ENCODE data around the gene TNFAIP8.

The TNFAIP8 gene

DNA sequence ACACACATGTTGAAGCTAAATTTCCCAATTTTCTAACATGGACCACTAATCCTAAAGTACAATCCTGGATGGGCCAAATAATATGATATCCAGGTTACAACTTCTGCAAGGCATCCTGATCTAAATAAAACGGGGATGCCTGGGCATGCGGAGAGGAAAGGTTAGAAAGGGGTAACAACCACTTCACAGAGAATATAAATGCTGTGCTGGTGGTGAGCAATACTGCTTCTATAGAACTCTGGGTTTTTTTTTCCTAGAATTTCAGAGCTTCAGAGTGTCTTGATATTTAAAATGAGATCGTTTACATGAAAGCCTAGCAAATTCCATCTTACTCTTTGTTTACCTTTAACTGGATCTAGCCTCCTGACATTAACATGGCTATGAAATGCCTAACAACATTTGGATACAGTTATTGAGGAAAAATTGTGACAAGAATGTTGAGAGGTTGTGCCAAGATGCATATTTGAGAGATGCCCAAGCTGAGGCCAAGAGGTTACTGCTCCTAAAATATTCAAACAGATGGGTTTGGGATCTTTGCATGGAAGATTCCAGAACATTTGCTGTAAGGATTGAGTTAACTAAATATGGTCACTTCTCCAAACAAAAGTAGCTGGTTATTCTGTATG, 22.4 kb downstream of the TNFAIP8 start:
- FAIRE-seq (no peak), DNase-seq (ENCODE audit: insufficient read length, low spot score) (no peak)
- TF ChIP-seq, protein P1, sequence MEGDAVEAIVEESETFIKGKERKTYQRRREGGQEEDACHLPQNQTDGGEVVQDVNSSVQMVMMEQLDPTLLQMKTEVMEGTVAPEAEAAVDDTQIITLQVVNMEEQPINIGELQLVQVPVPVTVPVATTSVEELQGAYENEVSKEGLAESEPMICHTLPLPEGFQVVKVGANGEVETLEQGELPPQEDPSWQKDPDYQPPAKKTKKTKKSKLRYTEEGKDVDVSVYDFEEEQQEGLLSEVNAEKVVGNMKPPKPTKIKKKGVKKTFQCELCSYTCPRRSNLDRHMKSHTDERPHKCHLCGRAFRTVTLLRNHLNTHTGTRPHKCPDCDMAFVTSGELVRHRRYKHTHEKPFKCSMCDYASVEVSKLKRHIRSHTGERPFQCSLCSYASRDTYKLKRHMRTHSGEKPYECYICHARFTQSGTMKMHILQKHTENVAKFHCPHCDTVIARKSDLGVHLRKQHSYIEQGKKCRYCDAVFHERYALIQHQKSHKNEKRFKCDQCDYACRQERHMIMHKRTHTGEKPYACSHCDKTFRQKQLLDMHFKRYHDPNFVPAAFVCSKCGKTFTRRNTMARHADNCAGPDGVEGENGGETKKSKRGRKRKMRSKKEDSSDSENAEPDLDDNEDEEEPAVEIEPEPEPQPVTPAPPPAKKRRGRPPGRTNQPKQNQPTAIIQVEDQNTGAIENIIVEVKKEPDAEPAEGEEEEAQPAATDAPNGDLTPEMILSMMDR (IDR thresholded peaks at IDR 0.05; ENCODE audit: insufficient read depth, missing control alignments) = no peak

DNA sequence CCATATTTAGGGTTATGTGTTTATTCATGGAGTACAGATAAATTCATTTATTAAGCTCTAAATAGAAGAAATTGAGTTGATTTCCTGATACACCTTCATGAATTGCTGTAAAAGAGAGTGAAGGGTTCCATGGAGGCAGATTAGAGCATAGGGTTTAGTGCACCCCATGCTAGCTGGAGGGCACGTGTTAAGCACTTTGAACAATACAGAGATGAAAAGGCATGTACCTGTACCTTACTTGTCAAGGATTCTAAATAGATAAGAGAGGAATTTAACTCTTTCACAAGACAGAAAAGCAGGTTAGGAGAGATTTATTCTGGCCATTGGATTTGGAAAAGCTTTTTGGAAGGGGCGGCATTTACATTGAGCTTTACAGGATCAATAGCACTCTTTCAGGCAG, 23.3 kb downstream of the TNFAIP8 start:
- no peak for DNase-seq (ENCODE audit: insufficient read length, low spot score)
- TF ChIP-seq, protein P1 (IDR thresholded peaks at IDR 0.05; ENCODE audit: insufficient read depth, missing control alignments) = no peak
- FAIRE-seq = no peak

DNA sequence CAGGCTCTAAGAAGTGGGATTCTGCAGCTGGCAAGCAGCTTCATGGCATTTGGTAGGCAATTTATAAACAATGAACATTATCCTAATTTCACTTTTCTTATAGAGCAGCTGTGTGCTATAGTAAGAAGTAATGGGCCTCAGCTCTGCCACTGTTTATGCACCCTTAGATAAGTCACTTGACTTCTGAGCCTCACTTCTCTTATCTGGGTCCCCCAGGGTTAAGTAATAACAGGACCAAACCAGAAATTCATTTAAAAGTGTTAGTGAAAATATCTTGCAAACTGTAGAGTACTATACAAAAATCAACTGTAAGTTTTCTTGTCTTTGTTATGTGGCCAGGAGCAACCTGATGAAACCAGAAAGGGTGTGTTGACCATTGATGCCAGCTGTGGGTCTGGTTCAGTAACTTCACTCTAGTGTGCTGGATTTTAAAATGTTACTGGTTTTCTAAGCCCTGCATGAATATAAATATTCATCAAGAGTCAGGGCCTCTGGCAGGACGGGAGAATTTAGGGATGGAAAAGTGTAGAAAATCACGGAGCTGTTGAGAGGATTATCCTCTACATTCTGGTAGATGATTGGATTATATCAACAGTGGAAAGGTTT, 24.2 kb downstream of the TNFAIP8 start:
- TF ChIP-seq, protein P1 (IDR thresholded peaks at IDR 0.05; ENCODE audit: insufficient read depth, missing control alignments) = no peak
- FAIRE-seq (no peak), DNase-seq (ENCODE audit: insufficient read length, low spot score) (no peak)

DNA sequence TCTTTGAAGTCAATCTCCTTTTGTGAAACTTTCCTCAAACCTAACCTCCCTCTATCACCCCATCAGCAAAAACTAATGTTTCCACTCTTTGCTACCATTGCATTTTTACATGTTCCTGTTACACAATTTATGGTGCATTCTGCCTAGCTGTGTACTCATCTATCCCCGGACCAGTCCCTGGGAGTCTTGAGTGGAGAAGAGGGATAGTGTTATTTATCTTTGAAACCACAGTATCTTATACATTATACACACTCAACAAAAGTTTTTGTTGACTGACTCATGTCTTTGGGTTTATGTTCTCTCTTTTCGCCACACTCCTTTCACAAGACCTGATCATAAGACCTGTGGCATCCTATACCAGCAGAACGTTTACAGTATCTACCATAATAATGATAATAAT, 26.4 kb downstream of the TNFAIP8 start:
- DNase-seq (ENCODE audit: insufficient read length, low spot score) (no peak), FAIRE-seq (no peak)
- TF ChIP-seq, protein P1 (IDR thresholded peaks at IDR 0.05; ENCODE audit: insufficient read depth, missing control alignments) = no peak

DNA sequence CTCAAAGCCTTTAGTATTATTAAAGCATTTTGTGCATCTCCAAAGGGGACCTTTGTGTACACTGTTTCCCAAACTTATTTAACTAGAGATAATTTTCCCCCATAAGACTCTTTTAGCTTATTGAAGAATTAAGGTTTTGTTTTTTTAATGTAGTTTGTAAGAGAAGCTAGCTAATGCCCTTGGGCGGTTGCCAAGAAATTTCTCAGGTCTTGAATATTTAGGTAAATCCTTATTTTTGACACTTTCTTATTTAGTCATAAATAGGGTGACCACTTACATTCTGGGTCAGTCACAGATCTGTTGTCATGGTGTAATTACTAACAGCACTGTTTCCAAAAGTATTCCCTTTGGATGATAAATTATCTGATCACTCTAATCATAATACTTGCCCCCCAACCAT, 27.2 kb downstream of the TNFAIP8 start:
- no peak for DNase-seq (ENCODE audit: insufficient read length, low spot score)
- TF ChIP-seq, protein P1 (IDR thresholded peaks at IDR 0.05; ENCODE audit: insufficient read depth, missing control alignments) = no peak
- no peak for FAIRE-seq

DNA sequence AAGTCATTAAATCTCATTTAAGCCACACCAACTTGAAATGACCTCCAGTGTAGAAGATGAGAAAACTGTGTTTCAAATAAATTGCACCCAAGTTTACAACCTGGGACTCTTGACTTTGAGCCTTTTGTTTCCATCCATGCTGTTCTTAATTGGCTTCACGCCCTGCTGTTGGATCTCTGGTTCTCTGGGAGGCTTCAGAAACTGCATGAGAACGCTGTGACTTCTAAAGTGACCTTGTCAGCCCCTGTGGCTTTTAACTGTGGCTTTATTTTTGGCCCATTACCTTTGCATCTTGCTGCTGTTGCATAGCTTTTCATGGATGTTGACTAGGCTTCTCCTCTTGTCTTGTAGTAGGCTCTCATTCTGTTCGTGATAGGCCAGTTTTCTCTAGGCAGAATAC, 29.3 kb downstream of the TNFAIP8 start:
- DNase-seq (ENCODE audit: insufficient read length, low spot score) (no peak), FAIRE-seq (no peak)
- TF ChIP-seq, protein P1 (IDR thresholded peaks at IDR 0.05; ENCODE audit: insufficient read depth, missing control alignments) = no peak

DNA sequence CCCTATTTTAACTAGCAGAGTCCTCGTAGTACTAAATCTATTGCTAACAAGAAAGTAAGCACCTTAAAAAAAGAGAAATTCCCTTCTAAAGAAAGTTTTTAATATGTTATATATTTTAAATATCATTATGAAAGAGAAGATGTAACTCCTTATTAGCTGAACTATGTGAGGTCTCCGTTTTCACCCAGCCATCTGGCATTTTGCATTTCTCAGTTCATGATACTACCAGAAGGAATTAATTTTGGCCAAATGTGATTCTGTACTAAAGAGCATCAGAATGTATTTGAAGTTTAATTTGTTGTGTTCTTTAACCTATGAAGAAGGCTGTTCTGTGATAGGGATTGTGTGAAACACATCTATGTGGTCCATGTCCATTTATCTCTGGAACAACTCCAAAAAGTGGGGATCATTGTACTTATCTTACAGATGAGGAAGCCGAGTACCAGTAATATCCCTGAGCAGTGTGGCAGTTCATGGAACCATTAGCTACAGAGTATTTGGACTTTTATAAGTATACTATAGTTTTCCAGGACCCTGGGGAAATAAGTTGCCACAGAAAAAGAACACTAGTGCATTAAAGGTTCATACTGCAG, 29.8 kb downstream of the TNFAIP8 start:
- TF ChIP-seq, protein P1 (IDR thresholded peaks at IDR 0.05; ENCODE audit: insufficient read depth, missing control alignments) = no peak
- DNase-seq (ENCODE audit: insufficient read length, low spot score) (no peak), FAIRE-seq (no peak)
